ENCODE results near the gene FMNL3.

FMNL3 gene

GRCh38 chr12:49708851-49709250 is 1.6 kb upstream of the FMNL3 start:
- DNase-seq, result no peak

GRCh38 chr12:49707812-49708147 is 575 bp upstream of the FMNL3 start:
- no peak for DNase-seq

GRCh38 chr12:49706351-49707127 is 666 bp downstream of the FMNL3 start:
- DNase-seq, result peak; percentile 47

GRCh38 chr12:49705479-49706134 is 1.6 kb downstream of the FMNL3 start:
- DNase-seq, result peak; percentile 50

- no peak for DNase-seq
Observed at GRCh38 chr12:49703647-49704137, 3.5 kb downstream of the FMNL3 start.

GRCh38 chr12:49702676-49703215 is 4.5 kb downstream of the FMNL3 start:
- no peak for DNase-seq

GRCh38 chr12:49702009-49702408 is 5.2 kb downstream of the FMNL3 start:
- DNase-seq, result no peak

- peak; percentile 32 for DNase-seq
Observed at GRCh38 chr12:49698619-49699545, 8.3 kb downstream of the FMNL3 start.

GRCh38 chr12:49697808-49698207 is 9.4 kb downstream of the FMNL3 start:
- DNase-seq, result no peak

GRCh38 chr12:49696723-49697122 is 10.5 kb downstream of the FMNL3 start:
- DNase-seq, result no peak

- DNase-seq, result no peak
Observed at GRCh38 chr12:49693931-49694444, 13.2 kb downstream of the FMNL3 start.

GRCh38 chr12:49692851-49693250 is 14.4 kb downstream of the FMNL3 start:
- no peak for DNase-seq

GRCh38 chr12:49689785-49690184 is 17.4 kb downstream of the FMNL3 start:
- no peak for DNase-seq

- DNase-seq, result no peak
Observed at GRCh38 chr12:49689237-49689636, 18.0 kb downstream of the FMNL3 start.

GRCh38 chr12:49687941-49688340 is 19.3 kb downstream of the FMNL3 start:
- no peak for DNase-seq

- DNase-seq, result no peak
Observed at GRCh38 chr12:49684310-49684854, 22.8 kb downstream of the FMNL3 start.

- no peak for DNase-seq
Observed at GRCh38 chr12:49683599-49684309, 23.5 kb downstream of the FMNL3 start.

GRCh38 chr12:49680075-49680474 is 27.1 kb downstream of the FMNL3 start:
- DNase-seq, result no peak

GRCh38 chr12:49678711-49679110 is 28.5 kb downstream of the FMNL3 start:
- DNase-seq, result no peak

- no peak for DNase-seq
Observed at GRCh38 chr12:49675137-49675536, 32.1 kb downstream of the FMNL3 start.

GRCh38 chr12:49674318-49674981 is 32.8 kb downstream of the FMNL3 start:
- no peak for DNase-seq
